Kidney (tissue), 14 donors: ENCODE results near the gene LRRC61. TPM values are rescaled to one million over a fixed set of nuclear protein-coding genes. Genes with fewer than 3 reads are reported as not detected.

ENCODE experiments used
- DNase-seq, 5 donors: peaks; one replicate each; pipeline ENCODE4 v3.0.0-alpha.2; 2013 to 2020
- FAIRE-seq: peaks from 2 replicates; lab custom pipeline; 2012; peaks lifted over from hg19 to GRCh38; lab: Jason Lieb, UNC
- H3K27ac ChIP-seq, 2 donors: one replicate each; pipeline ENCODE4 v1.7.0; 2013; ENCODE audit warnings: low read depth in 2 of 2, low read length in 2 of 2, inconsistent platforms in 1 of 2
- H3K27me3 ChIP-seq: one replicate; pipeline ENCODE4 v1.7.1; 2013; ENCODE audit warnings: low read length, inconsistent platforms; ENCODE audit not compliant: control insufficient read depth, insufficient read depth
- H3K36me3 ChIP-seq, 3 donors: one replicate each; pipeline versions ENCODE4 v1.7.0 to v1.7.1; 2013; ENCODE audit warnings: low read length in 3 of 3, control low read depth in 1 of 3, inconsistent platforms in 1 of 3; ENCODE audit not compliant: insufficient read depth in 3 of 3, control insufficient read depth in 2 of 3
- H3K4me1 ChIP-seq, 3 donors: one replicate each; pipeline versions ENCODE4 v1.7.0 to v1.7.1; 2013; ENCODE audit warnings: low read length in 3 of 3, inconsistent platforms in 1 of 3, low read depth in 1 of 3; ENCODE audit not compliant: control insufficient read depth in 2 of 3, insufficient read depth in 2 of 3
- H3K4me3 ChIP-seq, 3 donors: one replicate each; pipeline versions ENCODE4 v1.7.0 to v1.8.1; 2013; ENCODE audit warnings: low read length in 3 of 3, control low read depth in 1 of 3, inconsistent platforms in 1 of 3
- H3K9ac ChIP-seq, 3 donors: one replicate each; pipeline versions ENCODE4 v1.7.0 to v1.7.1; 2013; ENCODE audit warnings: low read length in 3 of 3, control low read depth in 1 of 3, inconsistent platforms in 1 of 3
- H3K9me3 ChIP-seq, 3 donors: one replicate each; pipeline versions ENCODE4 v1.7.0 to v1.7.1; 2013; ENCODE audit warnings: low read length in 3 of 3, control low read depth in 1 of 3, inconsistent platforms in 1 of 3; ENCODE audit not compliant: control insufficient read depth in 2 of 3, insufficient read depth in 1 of 3
- intact Hi-C: fragments of 100-400 bp; cut with DNase I; formaldehyde crosslinking; loops from one replicate; pipeline ENCODE4 v1.11.1; 2022
- polyA plus RNA-seq: library from polyadenylated mRNA; stranded (reverse); fragments of 350-450 nt; fragmentation: Illumina TruSeq; extraction: RNeasy Lipid Tissue Mini Kit (QIAGEN cat#74804); gene quantifications from one replicate; pipeline ENCODE4 v1.2.3, GENCODE V29; 2014; ENCODE audit warnings: low read depth, low replicate concordance; ENCODE audit not compliant: insufficient read depth
- total RNA-seq: library from RNA; stranded (reverse); fragmentation: NEBNext Ultra II Directional; extraction: Animal tissue kit (Norgen Biotek cat#: 25700); gene quantifications from one replicate; pipeline ENCODE4 v1.2.1, GENCODE V29; 2021
- TF ChIP-seq, protein P1 (sequence below): IDR thresholded peaks from 3 replicates; pipeline ENCODE4 v1.5.1; 2012; ENCODE audit warnings: mild to moderate bottlenecking, moderate library complexity, borderline replicate concordance; ENCODE audit not compliant: insufficient read depth; ENCODE audit errors: extremely low read depth
- donor health status: control.
- donor health status: control.
- donor health status: control.
- donor health status: control.
- donor health status: control.
- donor health status: DM: yes; HTN: yes; CAD: no.
- donor health status: Normal renal cell carcinoma (clear cell type).

Gene LRRC61
- total and polyA plus RNA-seq, 2 donors from 2014 or later = 17.1 to 23.2 TPM

DNA sequence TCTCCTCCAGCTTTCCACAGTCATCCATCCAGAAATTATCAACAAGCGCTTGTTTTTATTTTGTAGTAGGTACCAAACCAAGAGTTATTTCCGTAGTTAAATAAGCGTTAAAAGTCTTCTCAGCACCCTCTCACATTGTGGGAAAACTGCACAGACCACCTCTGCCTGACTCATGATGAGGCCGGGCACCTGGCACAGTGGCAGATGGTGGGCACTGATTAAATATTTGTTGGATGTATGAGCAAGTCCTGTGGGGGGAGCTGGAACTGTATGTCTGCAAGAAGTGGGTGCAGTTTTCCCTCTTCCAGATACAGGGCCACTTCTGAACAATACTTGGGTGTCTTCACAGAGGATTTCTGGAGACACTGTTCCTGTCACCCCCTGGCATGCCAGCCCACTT lies 40.2 kb downstream of the LRRC61 start:
- FAIRE-seq = no peak
- H3K9ac ChIP-seq = no peak overlapping the region
- no peak overlapping the region for H3K27ac ChIP-seq
- H3K27me3 ChIP-seq = no peaks in the 10 kb centered on the region
- H3K4me3 ChIP-seq = no peak overlapping the region
- TF ChIP-seq, protein P1, sequence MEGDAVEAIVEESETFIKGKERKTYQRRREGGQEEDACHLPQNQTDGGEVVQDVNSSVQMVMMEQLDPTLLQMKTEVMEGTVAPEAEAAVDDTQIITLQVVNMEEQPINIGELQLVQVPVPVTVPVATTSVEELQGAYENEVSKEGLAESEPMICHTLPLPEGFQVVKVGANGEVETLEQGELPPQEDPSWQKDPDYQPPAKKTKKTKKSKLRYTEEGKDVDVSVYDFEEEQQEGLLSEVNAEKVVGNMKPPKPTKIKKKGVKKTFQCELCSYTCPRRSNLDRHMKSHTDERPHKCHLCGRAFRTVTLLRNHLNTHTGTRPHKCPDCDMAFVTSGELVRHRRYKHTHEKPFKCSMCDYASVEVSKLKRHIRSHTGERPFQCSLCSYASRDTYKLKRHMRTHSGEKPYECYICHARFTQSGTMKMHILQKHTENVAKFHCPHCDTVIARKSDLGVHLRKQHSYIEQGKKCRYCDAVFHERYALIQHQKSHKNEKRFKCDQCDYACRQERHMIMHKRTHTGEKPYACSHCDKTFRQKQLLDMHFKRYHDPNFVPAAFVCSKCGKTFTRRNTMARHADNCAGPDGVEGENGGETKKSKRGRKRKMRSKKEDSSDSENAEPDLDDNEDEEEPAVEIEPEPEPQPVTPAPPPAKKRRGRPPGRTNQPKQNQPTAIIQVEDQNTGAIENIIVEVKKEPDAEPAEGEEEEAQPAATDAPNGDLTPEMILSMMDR = no peak
- no peaks in the 10 kb centered on the region for H3K9me3 ChIP-seq
- no peaks in the 10 kb centered on the region for H3K36me3 ChIP-seq
- intact Hi-C loops = no loop called here
- H3K4me1 ChIP-seq = peaks cover 0 to 2% (median 2%) of the 10 kb centered on the region in 3 donors
- DNase-seq = peak in 1 of 5 donors; percentile 36

DNA sequence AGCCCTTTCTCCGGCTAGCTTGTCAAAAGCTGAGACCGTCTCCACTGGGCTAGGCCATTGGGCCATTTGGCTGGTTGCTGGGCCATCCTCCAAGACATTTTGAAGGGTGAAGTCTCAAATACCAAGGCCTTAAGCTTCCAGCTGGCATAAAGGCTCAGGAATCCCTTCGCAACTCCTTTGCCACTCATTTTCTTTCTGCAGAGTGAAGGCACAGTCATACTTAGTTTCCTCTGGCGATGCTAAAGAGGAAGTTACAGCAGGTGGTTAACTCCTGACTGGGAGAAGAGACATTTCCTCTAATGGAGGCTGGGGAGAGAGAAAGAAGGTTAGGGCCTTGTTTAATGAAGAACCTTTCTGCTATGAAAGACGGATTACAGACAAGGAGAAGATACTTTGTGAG lies 40.7 kb downstream of the LRRC61 start:
- no peak overlapping the region for H3K4me3 ChIP-seq
- no peaks in the 10 kb centered on the region for H3K27me3 ChIP-seq
- H3K27ac ChIP-seq = no peak overlapping the region
- FAIRE-seq (no peak), DNase-seq (no peak)
- H3K9ac ChIP-seq = no peak overlapping the region
- TF ChIP-seq, protein P1 = no peak
- H3K9me3 ChIP-seq = no peaks in the 10 kb centered on the region
- H3K4me1 ChIP-seq = peaks cover 0 to 2% (median 2%) of the 10 kb centered on the region in 3 donors
- intact Hi-C loops = no loop called here
- no peaks in the 10 kb centered on the region for H3K36me3 ChIP-seq

DNA sequence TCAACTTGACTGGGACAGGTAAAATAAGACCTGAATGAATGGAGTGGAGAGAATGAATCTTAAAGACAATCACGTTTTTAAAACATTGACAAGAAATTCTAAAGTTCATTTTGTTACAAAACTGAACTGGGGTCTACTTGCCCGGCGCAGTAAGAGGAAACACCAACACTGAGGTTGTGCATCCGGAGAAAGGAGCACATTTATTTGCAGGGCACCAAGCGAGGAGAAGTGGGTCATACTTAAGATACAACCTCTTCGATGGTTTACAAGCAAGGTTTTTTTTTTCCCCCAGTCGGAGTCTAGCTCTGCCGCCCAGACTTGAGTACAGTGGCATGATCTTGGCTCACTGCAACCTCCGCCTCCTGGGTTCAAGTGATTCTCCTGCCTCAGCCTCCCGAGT lies 42.0 kb downstream of the LRRC61 start:
- H3K27ac ChIP-seq = no peak overlapping the region

More for the DNA sequence above, 42.0 kb downstream of the LRRC61 start:
- FAIRE-seq = no peak
- no peak overlapping the region for H3K4me3 ChIP-seq
- TF ChIP-seq, protein P1 = no peak
- no peak for DNase-seq
- no peaks in the 10 kb centered on the region for H3K9me3 ChIP-seq
- intact Hi-C loops = no loop called here
- peaks cover 2 to 10% (median 6%) of the 10 kb centered on the region in 3 donors for H3K4me1 ChIP-seq
- no peaks in the 10 kb centered on the region for H3K36me3 ChIP-seq
- H3K9ac ChIP-seq = no peak overlapping the region
- no peaks in the 10 kb centered on the region for H3K27me3 ChIP-seq
